GM12878 (cell line): ENCODE measurements around the gene RGS11. TPM values are rescaled to one million over a fixed set of nuclear protein-coding genes. Genes with fewer than 3 reads are reported as not detected.

Experiments
- ATAC-seq: fragments of 200-7000 bp; cut with Tn5 transposase; 3 replicates; pipeline ENCODE4 v1.9.1; 2020; ENCODE audit warnings: mild to moderate bottlenecking, moderate library complexity
- BruUV-seq: library from RNA; stranded (reverse); fragments of 400-500 nt; replicated peaks from 2 replicates; lab custom pipeline; 2021; lab: Mats Ljungman, UMichigan
- CTCF ChIA-PET: fragments of 300-600 bp; sonication (Branson Sonifier 250); formaldehyde crosslinking; extraction: SDS; loops from one replicate; lab custom pipeline; 2021; ENCODE audit warnings: inconsistent platforms; lab: Yijun Ruan, JAX
- POLR2A ChIA-PET: fragments of 350-600 bp; formaldehyde crosslinking; extraction: SDS; loops from one replicate; lab custom pipeline; 2021; ENCODE audit warnings: inconsistent platforms; lab: Charles Lee
- RAD21 ChIA-PET: fragments of 300-600 bp; sonication (Branson Sonifier 250); formaldehyde crosslinking; loops from one replicate; lab custom pipeline; 2023; ENCODE audit warnings: antibody characterized with exemption; ENCODE audit not compliant: unreplicated experiment; lab: Charles Lee
- SMC1A ChIA-PET: fragments of 300-600 bp; sonication (Branson Sonifier 250); formaldehyde crosslinking; loops from one replicate; lab custom pipeline; 2023; ENCODE audit not compliant: unreplicated experiment, uncharacterized antibody; lab: Charles Lee
- DNase-seq: peaks from one replicate; pipeline ENCODE4 v3.0.0-alpha.2; 2011; ENCODE audit warnings: low read depth, low spot score
- FAIRE-seq: peaks from 3 replicates; lab custom pipeline; 2011; peaks lifted over from hg19 to GRCh38; lab: Jason Lieb, UNC
- H2AFZ ChIP-seq: 2 replicates; pipeline ENCODE4 v1.6.0; 2011; ENCODE audit warnings: low read depth, low read length, control low read depth; ENCODE audit not compliant: control insufficient read depth
- H3K27ac ChIP-seq: 2 replicates; pipeline ENCODE4 v1.5.1; 2011; ENCODE audit warnings: control low read depth; ENCODE audit not compliant: control insufficient read depth, insufficient read depth
- H3K27me3 ChIP-seq, 2 experiments: replicated peaks in 1 of 2; 2 replicates each; pipeline versions ENCODE4 v1.6.0 to v1.6.1; 2011; ENCODE audit warnings: low read length in 1 of 2; ENCODE audit not compliant: control insufficient read depth in 2 of 2, insufficient read depth in 2 of 2
- H3K36me3 ChIP-seq, 2 experiments: 2 replicates each; pipeline ENCODE4 v1.5.1; 2011; ENCODE audit warnings: low read length in 1 of 2; ENCODE audit not compliant: control insufficient read depth in 2 of 2, insufficient read depth in 2 of 2
- H3K4me1 ChIP-seq: 2 replicates; pipeline ENCODE4 v1.6.1; 2011; ENCODE audit warnings: mild to moderate bottlenecking, low read length, moderate library complexity, mixed read lengths; ENCODE audit not compliant: control insufficient read depth, insufficient read depth
- H3K4me2 ChIP-seq: 2 replicates; pipeline ENCODE4 v1.6.0; 2011; ENCODE audit warnings: control low read depth; ENCODE audit not compliant: control insufficient read depth, insufficient read depth
- H3K4me3 ChIP-seq: fragments of 200-600 bp; sonication (generic); 2 replicates; pipeline ENCODE4 v1.5.1; 2016
- H3K79me2 ChIP-seq: 2 replicates; pipeline ENCODE4 v1.6.0; 2011; ENCODE audit warnings: low read length; ENCODE audit not compliant: control insufficient read depth, insufficient read depth
- H3K9ac ChIP-seq: 2 replicates; pipeline ENCODE4 v1.8.0; 2011; ENCODE audit warnings: low read length, control low read depth, mixed read lengths; ENCODE audit not compliant: control insufficient read depth, insufficient read depth
- H3K9me3 ChIP-seq: replicated peaks from 3 replicates; pipeline ENCODE4 v1.5.1; 2011; ENCODE audit warnings: mild to moderate bottlenecking, low read length; ENCODE audit not compliant: control insufficient read depth, insufficient read depth
- H4K20me1 ChIP-seq: 2 replicates; pipeline ENCODE4 v1.6.0; 2011; ENCODE audit not compliant: control insufficient read depth, insufficient read depth
- BRCA1 ChIP-seq: IDR thresholded peaks from 2 replicates; pipeline ENCODE4 v1.6.1; 2011; ENCODE audit warnings: low read depth, low read length, improper control_type of control experiment
- CBX3 ChIP-seq: fragments of 200-600 bp; sonication (generic); IDR thresholded peaks from 2 replicates; pipeline ENCODE4 v1.6.1; 2016; ENCODE audit warnings: low read depth, borderline replicate concordance
- FOS ChIP-seq: IDR thresholded peaks from 3 replicates; pipeline ENCODE4 v1.6.1; 2011; ENCODE audit warnings: borderline replicate concordance; ENCODE audit not compliant: insufficient read length; ENCODE audit errors: extremely low read depth
- FOXM1 ChIP-seq: IDR thresholded peaks from 2 replicates; pipeline ENCODE4 v1.6.1; 2012; ENCODE audit warnings: low read depth, mild to moderate bottlenecking, inconsistent platforms, low read length, moderate library complexity
- IRF3 ChIP-seq: fragments of 450-650 bp; IDR thresholded peaks from 2 replicates; pipeline ENCODE4 v1.6.1; 2014; ENCODE audit warnings: mild to moderate bottlenecking
- MEF2A ChIP-seq: IDR thresholded peaks from 2 replicates; pipeline ENCODE4 v1.6.1; 2011; ENCODE audit warnings: low read depth, mild to moderate bottlenecking, low read length, moderate library complexity; ENCODE audit not compliant: insufficient read depth
- NFIC ChIP-seq: IDR thresholded peaks from 2 replicates; pipeline ENCODE4 v1.6.1; 2012; ENCODE audit warnings: low read depth, mild to moderate bottlenecking, inconsistent platforms, low read length, moderate library complexity
- NR2F1 ChIP-seq: fragments of 450-650 bp; conservative IDR thresholded peaks from 2 replicates; pipeline ENCODE4 v1.6.1; 2017; ENCODE audit warnings: mild to moderate bottlenecking
- SMAD1 ChIP-seq: fragments of 450-650 bp; IDR thresholded peaks from 2 replicates; pipeline ENCODE4 v1.6.1; 2018; ENCODE audit warnings: mild to moderate bottlenecking, low read depth; ENCODE audit not compliant: partially characterized antibody
- SP1 ChIP-seq: IDR thresholded peaks from one replicate; pipeline ENCODE4 v1.6.1; 2011; ENCODE audit warnings: low read depth, low read length
- SREBF1 ChIP-seq: IDR thresholded peaks from 2 replicates; pipeline ENCODE4 v1.6.1; 2012; ENCODE audit warnings: mild to moderate bottlenecking, low read length
- ZBTB4 ChIP-seq: fragments of 450-650 bp; formaldehyde crosslinking; IDR thresholded peaks from 2 replicates; pipeline ENCODE4 v1.4.0; 2022; ENCODE audit warnings: mild to moderate bottlenecking, moderate library complexity
- ZNF217 ChIP-seq: fragments of 450-650 bp; IDR thresholded peaks from 2 replicates; pipeline ENCODE4 v1.6.1; 2017; ENCODE audit warnings: antibody characterized with exemption, mild to moderate bottlenecking
- ZNF384 ChIP-seq: IDR thresholded peaks from 2 replicates; pipeline ENCODE4 v1.6.1; 2012; ENCODE audit warnings: low read depth, mild to moderate bottlenecking, low read length, improper control_type of control experiment, borderline replicate concordance
- whole genome bisulfite sequencing: methylation state at CpG from one replicate; pipeline ENCODE4 v1.1.6; 2016; ENCODE audit warnings: low lambda C conversion rate; ENCODE audit not compliant: insufficient replicate concordance, insufficient coverage; ENCODE audit errors: missing lambda C conversion rate; 5-methylcytosine and 5-hydroxymethylcytosine counted together
- in situ Hi-C: fragments of 300-500 bp; cut with MboI; formaldehyde crosslinking; loops from 9 replicates; pipeline ENCODE4 v1.14.3; 2018; ENCODE audit warnings: mixed read lengths
- intact Hi-C: fragments of 100-400 bp; cut with micrococcal nuclease; formaldehyde crosslinking; loops from one replicate; pipeline ENCODE4 v1.14.2; 2022; ENCODE audit not compliant: unreplicated experiment
- polyA plus RNA-seq, 11 experiments: library from polyadenylated mRNA; depleted of rRNA in 4 of 11; unstranded in 6 of 11; stranded (reverse) in 5 of 11; fragments of >200 nt; fragmentation: Nextera tagmentation in 4 of 11; fragmentation: Illumina TruSeq in 1 of 11; extraction: Ambion mirVana in 4 of 11; extraction: Trizol in 1 of 11; gene quantifications; 1 replicate in 1 of 11; 2 replicates in 10 of 11; pipeline versions ENCODE4 v1.2.1 to v1.2.3, GENCODE V29; 2011 to 2016; ENCODE audit warnings: inconsistent platforms in 2 of 11, missing spikeins in 2 of 11, low read depth in 1 of 11
- total RNA-seq, 4 experiments: library from RNA; depleted of rRNA in 3 of 4; stranded (reverse); fragments of >200 nt in 3 of 4; fragmentation: Illumina TruSeq in 1 of 4; extraction: Trizol in 1 of 4; gene quantifications; 2 replicates each; pipeline versions ENCODE4 v1.2.1 to v1.2.3, GENCODE V29; 2013 to 2021

RGS11 gene
- total and polyA plus RNA-seq, 10 of the 15 experiments (the other 5 are each of a cell fraction or from before 2014, with no cell fraction given), result 0.04 TPM; not detected in 9

- TF ChIP-seq IRF3 (no peak), SMAD1 (no peak), NR2F1 (no peak)
Observed at GRCh38 chr16:289395-289997, 13.8 kb upstream of the RGS11 start (continued).

GRCh38 chr16:287981-288920 lies 12.5 kb upstream of the RGS11 start:
- no peaks in the 10 kb centered on the region for H3K27me3 ChIP-seq
- H3K9ac ChIP-seq, result no peak overlapping the region
- DNase-seq (no peak), FAIRE-seq (no peak), ATAC-seq (no peak)
- BruUV-seq, result no TSS peak
- in situ Hi-C loops (no loop called here), intact Hi-C loops (no loop called here)
- peaks cover 0 to 13% of the 10 kb centered on the region in 2 experiments; a peak in 2 of 4 replicates for H3K36me3 ChIP-seq
- ChIA-PET CTCF (no interaction called here), POLR2A (no interaction called here), RAD21 (no interaction called here), SMC1A (no interaction called here)
- WGBS, result 86% methylated on average over 33 of the region's 33 CpGs
- H3K4me2 ChIP-seq, result no peak overlapping the region
- no peaks in the 10 kb centered on the region for H3K9me3 ChIP-seq
- H4K20me1 ChIP-seq, result no peaks in the 10 kb centered on the region
- no peak overlapping the region for H3K27ac ChIP-seq
- no peak overlapping the region for H3K4me3 ChIP-seq
- no peaks in the 10 kb centered on the region for H3K4me1 ChIP-seq
- H3K79me2 ChIP-seq, result no peaks in the 10 kb centered on the region
- H2AFZ ChIP-seq, result no peak overlapping the region
- TF ChIP-seq MEF2A, result no peak
- no peak for TF ChIP-seq ZNF217
- no peak for TF ChIP-seq FOXM1
- TF ChIP-seq FOS, result no peak
- no peak for TF ChIP-seq ZBTB4
- no peak for TF ChIP-seq SP1
- no peak for TF ChIP-seq BRCA1
- TF ChIP-seq NFIC, result no peak
- TF ChIP-seq SREBF1, result no peak
- TF ChIP-seq ZNF384, result no peak
- no peak for TF ChIP-seq CBX3
- no peak for TF ChIP-seq IRF3
